ENCODE data around the gene MARS2.
"Not testable (repeated sequence)": the region's sequence is repeated elsewhere in the genome, so short reads cannot be mapped to it uniquely, and the experiment has no call there.

MARS2 gene

DNA sequence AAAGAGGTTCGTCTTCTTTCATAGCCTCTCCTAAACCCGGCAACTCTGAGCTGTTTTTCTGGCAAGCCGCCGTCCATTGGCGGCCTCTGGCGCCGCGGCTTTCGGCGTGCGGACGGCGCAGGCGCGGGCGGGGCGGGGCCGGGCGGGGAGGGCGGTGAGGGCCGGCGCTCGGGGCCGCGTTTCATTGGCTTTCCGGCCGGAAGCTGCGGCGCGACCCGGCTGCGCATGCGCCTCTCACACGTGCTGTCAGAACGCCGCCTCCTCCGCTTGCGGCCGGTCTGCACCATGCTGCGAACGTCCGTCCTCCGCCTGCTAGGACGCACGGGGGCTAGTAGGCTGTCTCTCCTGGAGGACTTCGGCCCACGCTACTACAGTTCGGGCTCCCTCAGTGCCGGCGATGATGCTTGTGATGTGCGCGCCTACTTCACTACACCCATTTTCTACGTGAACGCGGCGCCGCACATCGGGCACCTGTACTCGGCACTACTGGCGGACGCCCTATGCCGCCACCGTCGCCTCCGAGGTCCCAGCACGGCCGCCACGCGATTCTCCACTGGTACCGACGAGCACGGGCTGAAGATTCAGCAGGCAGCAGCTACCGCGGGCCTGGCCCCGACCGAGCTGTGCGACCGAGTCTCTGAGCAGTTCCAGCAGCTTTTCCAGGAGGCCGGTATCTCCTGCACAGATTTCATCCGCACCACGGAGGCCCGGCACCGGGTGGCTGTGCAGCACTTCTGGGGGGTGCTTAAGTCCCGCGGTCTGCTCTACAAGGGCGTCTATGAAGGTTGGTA, at the start of gene MARS2:
MARS2 (plus strand) TSS at position 249 of the 791 bp plus-strand sequence; CDS start at position 286, 37 bp downstream.
- peak; percentile 83 to 90 for DNase-seq (ENCODE audit: low read depth in 1 of 2, low spot score in 1 of 2)

DNA sequence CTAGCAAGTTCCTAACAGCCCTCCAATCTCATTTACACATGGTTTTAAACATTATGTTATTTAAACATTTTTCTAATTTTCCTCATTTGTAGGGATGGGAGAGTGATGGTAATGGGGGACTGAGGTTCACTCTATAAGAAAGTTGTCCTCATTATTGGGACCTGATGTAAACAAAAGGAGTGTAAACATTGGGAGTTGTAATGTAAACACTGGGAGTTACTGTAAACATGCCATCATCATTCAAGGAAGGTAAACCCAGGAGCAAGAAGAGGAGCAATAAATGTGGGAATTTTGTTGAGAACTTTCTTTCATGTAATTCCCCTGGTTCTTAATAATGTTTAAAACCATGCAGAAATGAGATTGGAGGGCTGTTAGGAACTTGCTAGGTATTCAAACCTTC, 47.6 kb upstream of the MARS2 start:
- no peak for DNase-seq (ENCODE audit: low read depth in 1 of 2, low spot score in 1 of 2)

DNA sequence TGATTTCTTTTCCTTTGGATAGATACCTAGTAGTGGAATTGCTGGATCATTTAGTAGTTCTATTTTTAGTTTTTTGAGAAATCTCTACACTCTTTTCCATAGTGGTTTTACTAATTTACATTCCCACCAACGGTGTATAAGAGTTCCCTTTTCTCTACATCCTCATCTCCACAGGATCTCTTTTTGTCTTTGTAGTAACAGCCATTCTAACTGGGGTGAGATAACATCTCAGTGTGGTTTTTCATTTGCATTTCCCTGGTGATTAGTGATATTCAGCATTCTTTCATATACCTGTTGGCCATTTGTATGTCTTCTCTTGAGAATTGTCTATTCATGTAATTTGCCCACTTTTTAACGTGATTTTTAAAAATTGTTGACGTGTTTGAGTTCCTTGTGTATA, 43.5 kb upstream of the MARS2 start:
- DNase-seq (ENCODE audit: low read depth in 1 of 2, low spot score in 1 of 2) = no peak

DNA sequence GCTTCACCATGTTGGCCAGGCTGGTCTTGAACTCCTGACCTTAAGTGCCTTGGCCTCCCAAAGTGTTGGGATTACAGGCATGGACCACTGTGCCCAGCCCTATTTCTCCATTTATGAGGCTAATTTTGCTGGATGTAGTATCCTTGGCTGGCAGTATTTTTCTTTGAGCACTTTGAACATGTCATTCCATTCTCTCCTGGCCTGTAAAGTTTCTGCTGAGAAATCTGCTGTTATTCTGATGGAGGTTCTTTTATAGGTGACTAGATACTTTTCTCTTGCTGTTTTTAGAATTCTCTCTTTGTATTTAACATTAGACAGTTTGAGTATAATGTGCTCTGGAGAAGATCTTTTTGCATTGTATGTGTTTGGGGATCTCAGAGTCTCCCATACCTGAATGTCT, 38.9 kb upstream of the MARS2 start:
- no peak for DNase-seq (ENCODE audit: low read depth in 1 of 2, low spot score in 1 of 2)

DNA sequence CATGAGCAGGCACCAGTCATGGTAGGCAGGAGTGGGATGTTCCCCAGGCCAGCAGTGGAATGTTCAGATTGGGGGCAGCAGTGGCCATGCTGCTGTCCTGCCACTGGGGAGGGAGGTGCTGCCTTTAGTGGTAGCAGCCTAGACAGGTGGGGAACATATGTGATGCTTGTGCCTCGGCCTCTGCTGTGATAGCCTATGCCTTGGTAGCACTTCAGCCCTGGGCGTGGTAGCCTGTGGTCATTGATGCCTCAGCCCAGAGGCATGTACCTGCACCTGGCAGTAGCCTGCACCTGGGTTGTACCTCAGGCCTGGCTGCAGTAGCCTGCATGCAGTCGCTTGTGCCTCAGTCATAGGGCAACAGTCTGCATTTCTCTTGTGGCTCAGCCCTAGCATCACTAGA, 36.9 kb upstream of the MARS2 start:
- no peak for DNase-seq (ENCODE audit: low read depth in 1 of 2, low spot score in 1 of 2)

DNA sequence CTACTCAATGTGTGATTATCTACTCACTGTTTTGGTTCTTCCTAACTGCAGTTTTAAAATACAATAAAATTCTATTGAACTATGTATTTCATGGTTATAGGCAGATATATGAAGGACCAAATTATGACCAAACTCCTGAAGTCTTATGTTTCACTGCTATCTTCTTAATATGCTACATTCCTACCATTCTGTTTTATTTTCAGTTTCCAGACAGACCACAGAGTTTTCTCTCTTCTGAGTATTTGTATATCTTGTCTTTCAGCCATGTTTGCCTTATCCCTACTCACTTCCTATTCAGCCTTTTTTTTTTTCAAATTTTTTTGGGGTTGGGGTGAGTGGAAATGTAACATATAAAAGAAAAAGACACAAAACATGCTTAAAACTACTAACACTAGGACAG, 36.1 kb upstream of the MARS2 start:
- DNase-seq (ENCODE audit: low read depth in 1 of 2, low spot score in 1 of 2) = no peak

DNA sequence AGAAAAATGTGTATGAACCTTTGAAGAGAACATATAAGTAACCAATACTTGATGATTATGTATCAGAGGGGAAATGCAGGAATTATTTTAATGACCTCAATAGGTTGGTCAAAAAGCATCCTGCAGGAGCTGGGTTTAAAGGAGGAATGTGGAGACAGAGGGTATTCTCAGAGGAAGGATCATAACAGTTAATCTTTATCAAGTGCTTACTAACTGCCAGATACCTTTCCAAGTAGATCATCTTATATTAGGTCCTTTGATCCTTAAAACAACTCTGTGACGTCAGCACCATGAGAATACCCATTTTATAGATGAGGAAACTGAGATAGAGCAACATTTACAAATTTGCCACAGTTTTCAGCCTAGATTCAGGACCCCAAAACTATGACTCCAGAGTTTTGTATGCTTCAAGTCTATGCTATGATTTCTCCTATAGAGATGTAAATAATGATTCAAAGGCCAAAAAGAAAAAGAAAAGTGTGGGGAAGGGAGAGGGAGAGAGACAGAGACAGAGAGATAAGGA, 32.7 kb upstream of the MARS2 start:
- no peak for DNase-seq (ENCODE audit: low read depth in 1 of 2, low spot score in 1 of 2)

DNA sequence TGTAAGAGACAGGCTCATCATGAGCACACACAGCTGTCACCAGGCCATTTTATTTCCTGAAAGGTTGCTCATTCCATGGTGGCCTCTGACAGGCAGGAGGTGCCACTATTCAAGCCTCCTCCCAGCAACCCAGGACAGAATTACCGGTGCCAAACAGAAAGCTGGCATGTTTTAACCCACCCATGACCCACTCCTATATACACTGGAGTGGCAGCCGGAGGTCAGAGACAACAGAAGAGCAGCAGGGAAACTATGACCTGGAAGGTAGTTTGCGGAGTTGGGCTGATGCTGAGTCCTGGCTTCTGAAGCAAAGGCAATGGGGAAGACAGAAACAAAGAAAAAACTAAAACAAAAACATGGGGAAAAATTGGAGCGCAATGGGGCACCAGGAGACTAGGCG, 32.1 kb upstream of the MARS2 start:
- DNase-seq (ENCODE audit: low read depth in 1 of 2, low spot score in 1 of 2) = no peak

DNA sequence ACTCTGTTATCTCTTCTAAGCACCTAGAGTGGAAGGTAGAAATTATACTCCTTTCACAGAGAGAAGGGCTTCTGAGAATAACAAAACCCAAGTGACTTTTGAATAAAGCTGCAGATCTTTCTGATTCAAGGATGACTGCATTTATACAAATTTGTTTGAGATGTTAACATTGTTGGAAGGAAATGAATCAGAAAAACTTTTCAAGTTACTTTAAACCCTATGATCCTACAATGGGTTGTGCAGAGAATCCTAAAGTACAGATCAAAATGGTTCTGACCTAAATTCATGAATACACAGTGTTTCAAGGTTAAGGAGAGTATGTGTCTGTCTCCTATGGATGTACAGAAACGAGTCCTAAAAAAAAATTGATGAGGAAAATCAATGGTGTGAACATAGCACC, 31.6 kb upstream of the MARS2 start:
- DNase-seq (ENCODE audit: low read depth in 1 of 2, low spot score in 1 of 2) = no peak

DNA sequence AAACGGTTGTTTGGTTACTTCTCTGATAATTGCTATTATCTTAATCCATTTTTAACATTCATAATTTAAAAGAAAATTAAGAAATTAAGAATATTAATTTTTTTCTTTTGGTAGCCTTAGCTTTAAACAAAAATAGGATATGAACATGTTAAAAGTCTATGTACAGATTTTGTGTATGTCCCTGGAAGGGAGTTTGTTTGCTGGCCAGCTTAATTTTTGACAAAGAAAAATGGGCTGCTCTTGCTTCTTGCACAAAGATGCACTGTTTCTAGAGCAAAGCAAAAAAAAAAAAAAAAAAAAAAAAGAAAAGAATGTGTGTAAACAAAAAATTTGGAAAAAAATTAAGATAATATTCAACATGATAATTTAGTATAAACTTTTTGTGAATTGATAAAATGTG, 31.1 kb upstream of the MARS2 start:
- no peak for DNase-seq (ENCODE audit: low read depth in 1 of 2, low spot score in 1 of 2)

DNA sequence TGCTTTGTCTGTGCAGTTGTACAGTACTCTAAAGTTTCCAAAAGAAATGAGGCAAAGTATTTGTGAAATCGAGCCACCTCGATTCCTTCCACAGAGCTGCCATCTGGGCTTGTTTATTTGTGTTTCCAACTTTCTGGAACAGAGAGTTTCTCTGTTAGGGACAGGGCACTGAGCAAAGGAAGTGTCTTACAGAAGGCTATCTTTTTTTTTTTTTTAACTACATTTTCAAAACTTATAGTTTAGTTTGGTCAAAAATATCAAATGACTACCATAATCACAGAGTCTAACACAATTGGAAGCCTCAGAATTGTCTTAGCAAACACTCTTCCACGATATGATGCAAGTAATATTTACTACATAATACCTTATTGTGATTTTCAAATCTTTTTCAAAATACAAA, 30.6 kb upstream of the MARS2 start:
- no peak for DNase-seq (ENCODE audit: low read depth in 1 of 2, low spot score in 1 of 2)

DNA sequence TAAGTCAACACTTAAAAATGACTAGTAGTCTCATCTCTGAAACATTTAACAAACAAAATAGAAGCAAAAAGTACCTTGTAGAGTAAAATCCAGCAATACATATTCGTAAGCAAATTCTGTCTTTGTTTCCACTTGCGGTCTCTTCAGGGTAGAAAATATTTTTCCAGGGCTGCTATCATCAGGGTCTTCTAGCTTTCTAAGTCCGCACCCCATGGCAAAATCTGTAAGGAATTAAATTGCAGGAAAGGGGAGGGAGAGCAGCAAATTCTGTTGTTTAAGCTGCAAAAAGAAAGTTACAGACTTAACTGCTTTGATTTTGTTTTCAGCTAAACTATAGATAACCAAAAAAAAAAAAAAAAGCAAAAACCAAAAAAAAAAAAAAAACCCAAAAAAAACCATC, 29.9 kb upstream of the MARS2 start, which contains the start of gene RFTN2:
RFTN2 (minus strand) TSS at position 342 of the 400 bp plus-strand sequence; CDS start at position 213, 129 bp downstream.
- no peak for DNase-seq (ENCODE audit: low read depth in 1 of 2, low spot score in 1 of 2)

DNA sequence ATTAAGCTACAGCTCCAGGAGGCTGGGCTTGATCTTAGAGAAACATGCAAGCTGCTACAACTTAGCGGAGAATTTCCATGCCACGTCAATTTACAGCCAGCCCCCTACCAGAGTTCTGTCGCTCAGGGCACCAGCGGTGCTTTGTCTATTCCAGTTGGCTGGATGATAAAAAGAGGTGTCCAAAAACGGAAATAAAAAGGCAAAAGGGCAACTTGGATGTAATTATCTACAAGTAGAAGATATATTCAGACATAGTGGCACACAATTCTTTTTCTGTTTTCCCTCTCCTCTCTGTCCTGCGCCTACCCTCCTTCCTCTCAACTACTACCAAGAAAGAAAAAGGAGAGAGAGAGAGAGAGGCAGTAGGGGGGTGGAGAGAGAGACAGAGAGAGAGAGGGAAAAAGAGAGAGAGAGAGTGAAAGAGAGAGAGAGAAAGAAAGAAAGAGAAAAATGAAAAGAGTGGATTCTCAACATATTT, 29.4 kb upstream of the MARS2 start:
- no peak for DNase-seq (ENCODE audit: low read depth in 1 of 2, low spot score in 1 of 2)

DNA sequence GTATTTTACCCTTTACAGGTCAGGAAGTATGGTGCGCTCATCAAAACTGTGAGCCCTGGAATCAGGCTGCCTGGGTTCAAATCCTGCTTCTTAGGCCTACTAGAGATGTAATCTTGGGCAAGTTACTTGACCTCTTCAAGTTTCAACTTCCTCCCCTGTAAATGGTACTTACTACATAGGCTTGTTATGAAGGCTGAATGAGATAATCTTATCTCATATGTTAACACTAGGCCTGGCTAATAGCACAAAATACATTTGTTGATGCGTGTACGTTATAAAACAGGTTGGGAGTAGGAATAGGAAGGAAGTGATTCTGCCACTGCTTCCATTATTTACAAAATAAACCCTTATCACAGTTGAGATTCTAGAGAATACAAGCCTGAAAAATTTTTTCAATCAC, 28.1 kb upstream of the MARS2 start:
- DNase-seq (ENCODE audit: low read depth in 1 of 2, low spot score in 1 of 2) = no peak

DNA sequence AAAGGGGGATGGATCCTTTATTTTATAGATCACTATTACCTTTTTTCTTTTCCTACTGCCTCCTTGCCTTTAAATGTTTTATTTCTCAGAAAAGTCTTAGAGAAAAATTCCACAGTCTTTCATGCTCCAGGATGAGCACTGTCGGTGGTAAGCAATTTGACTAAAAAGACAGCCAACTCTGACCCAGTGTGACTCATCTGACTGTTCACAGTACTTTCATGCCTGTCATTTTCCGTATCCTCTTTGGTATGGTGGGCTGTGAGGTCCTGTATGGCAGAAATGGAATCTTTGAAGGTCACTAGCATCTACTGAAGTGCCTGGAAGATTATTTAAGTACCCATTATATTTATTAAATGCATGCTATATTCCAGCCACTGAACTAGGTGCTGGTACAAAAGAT, 27.7 kb upstream of the MARS2 start:
- no peak for DNase-seq (ENCODE audit: low read depth in 1 of 2, low spot score in 1 of 2)

DNA sequence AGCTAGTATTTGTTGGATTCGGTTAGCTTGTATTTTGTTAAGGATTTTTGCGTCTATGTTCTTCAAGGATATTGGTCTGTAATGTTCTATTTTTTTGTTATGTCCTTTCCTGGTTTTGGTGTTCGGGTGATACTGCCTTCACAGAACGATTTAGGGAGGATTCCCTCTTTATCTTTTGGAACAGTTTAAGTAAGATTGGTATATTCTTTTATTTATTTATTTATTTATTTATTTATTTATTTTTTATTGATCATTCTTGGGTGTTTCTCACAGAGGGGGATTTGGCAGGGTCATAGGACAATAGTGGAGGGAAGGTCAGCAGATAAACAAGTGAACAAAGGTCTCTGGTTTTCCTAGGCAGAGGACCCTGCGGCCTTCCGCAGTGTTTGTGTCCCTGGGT, 10.0 kb upstream of the MARS2 start:
- not testable (repeated sequence) for DNase-seq (ENCODE audit: low read depth in 1 of 2, low spot score in 1 of 2)

DNA sequence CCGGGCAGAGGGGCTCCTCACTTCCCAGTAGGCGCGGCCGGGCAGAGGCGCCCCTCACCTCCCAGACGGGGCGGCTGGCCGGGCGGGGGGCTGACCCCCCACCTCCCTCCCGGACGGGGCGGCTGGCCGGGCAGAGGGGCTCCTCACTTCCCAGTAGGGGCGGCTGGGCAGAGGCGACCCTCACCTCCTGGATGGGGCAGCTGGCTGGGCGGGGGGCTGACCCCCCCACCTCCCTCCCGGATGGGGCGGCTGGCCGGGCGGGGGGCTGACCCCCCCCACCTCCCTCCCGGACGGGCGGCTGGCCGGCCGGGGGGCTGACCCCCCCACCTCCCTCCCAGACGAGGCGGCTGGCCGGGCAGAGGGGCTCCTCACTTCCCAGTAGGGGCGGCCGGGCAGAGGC, 9.2 kb upstream of the MARS2 start:
- not testable (repeated sequence) for DNase-seq (ENCODE audit: low read depth in 1 of 2, low spot score in 1 of 2)

DNA sequence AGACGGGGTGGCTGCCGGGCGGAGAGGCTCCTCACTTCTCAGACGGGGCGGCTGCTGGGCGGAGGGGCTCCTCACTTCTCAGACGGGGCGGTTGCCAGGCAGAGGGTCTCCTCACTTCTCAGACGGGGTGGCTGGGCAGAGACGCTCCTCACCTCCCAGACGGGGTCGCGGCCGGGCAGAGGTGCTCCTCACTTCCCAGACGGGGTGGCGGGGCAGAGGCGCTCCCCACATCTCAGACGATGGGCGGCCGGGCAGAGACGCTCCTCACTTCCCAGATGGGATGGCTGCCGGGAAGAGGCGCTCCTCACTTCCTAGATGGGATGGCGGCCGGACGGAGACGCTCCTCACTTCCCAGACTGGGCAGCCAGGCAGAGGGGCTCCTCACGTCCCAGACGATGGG, 8.6 kb upstream of the MARS2 start:
- not testable (repeated sequence) for DNase-seq (ENCODE audit: low read depth in 1 of 2, low spot score in 1 of 2)

DNA sequence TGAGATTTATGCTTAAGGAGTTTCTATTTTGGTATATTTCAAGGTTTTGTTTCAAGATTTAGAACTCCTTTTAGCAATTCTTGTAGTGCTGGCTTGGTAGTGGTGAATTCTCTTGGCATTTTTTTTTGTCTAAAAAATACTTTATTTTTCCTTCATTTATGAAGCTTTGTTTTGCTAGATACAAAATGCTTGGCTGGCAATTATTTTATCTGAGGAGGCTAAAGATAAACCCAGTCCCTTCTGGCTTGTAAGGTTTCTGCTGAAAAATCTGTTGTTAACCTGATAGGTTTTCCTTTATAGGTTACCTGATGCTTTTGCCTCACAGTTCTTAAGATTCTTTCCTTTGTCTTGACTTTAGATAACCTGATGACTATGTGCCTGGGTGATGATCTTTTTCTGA, 5.4 kb upstream of the MARS2 start:
- not testable (repeated sequence) for DNase-seq (ENCODE audit: low read depth in 1 of 2, low spot score in 1 of 2)

DNA sequence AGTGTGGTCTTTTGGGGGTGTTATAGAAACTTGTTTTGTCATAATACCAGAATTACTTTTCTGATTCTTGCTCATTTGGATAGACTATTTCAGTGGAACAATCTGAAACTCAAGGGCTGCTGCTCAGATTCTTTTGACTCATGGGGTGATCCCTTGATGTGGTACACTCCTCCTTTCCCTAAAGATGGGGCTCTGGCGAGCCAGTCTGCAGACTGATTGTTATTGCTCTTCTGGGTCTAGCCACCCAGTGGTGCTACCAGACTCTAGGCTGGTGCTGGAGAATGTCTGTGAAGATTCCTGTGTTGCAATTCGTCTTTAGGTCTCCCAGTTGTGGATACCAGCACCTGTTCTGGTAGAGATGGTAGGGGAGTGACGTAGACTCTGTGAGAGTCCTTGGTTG, 4.2 kb upstream of the MARS2 start:
- no peak for DNase-seq (ENCODE audit: low read depth in 1 of 2, low spot score in 1 of 2)

DNA sequence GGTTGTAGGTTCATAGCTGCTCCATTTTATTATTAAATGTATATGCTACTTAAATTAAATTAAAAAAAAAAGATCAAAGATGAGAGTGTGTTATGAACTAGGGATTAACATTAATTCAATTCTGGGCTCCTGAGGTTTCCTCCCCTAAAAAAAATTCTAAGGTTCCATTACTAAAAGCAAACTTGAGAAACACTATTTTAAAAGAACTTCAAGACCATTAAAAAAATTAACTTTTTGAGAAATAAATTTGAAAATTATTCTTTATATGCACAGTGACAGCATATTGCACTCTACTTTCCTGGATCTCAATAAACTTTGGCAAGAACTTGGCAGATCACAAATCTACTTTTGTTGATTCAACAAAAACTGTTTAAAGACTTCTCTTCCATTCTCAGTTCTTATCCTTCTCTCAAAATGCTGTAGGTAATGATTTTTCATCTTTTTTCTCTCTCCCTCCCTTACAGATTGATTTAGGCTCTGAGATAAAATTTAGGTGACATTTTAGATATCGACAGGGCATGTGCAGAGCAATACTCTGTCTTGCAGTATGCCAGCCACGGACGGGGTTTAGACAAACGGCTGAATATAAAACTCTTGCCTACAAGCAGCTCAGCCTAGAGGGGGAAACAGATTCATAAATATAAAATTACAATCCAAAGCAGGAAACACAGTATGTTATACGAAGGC, 592 bp upstream of the MARS2 start:
- no peak for DNase-seq (ENCODE audit: low read depth in 1 of 2, low spot score in 1 of 2)

Measured in activated CD4-positive, alpha-beta T cell treated with anti-CD3 and anti-CD28 coated beads, Interleukin-2, amount 50 U/mL, for 24 hours (primary cell).